22Rv1 (cell line): Measurements from ENCODE around the gene PEX3.

Source experiments
- CTCF ChIP-seq: fragments of 450-650 bp; IDR thresholded peaks from 2 replicates; pipeline ENCODE4 v1.5.1; 2017; ENCODE audit warnings: mild to moderate bottlenecking
- ZFX ChIP-seq: fragments of 450-650 bp; IDR thresholded peaks from 2 replicates; pipeline ENCODE4 v1.6.1; 2017; ENCODE audit warnings: antibody characterized with exemption, borderline replicate concordance

GRCh38 chr6:143427109-143427817 lies 23.3 kb upstream of the PEX3 start:
- TF ChIP-seq CTCF = peak; percentile 93
- no peak for TF ChIP-seq ZFX
